Ishikawa (cell line): ENCODE measurements around the gene KCTD11.

Experiments
- CEBPB ChIP-seq: IDR thresholded peaks from 2 replicates; pipeline ENCODE4 v1.6.1; 2012
- EGR1 ChIP-seq: IDR thresholded peaks from 2 replicates; pipeline ENCODE4 v1.6.1; 2012
- EP300 ChIP-seq: IDR thresholded peaks from 2 replicates; pipeline ENCODE4 v1.6.1; 2012; ENCODE audit warnings: borderline replicate concordance
- RAD21 ChIP-seq: IDR thresholded peaks from 2 replicates; pipeline ENCODE4 v1.6.1; 2012; ENCODE audit warnings: low read depth
- REST ChIP-seq: IDR thresholded peaks from 2 replicates; pipeline ENCODE4 v1.6.1; 2012; ENCODE audit warnings: low read depth, mild to moderate bottlenecking
- USF1 ChIP-seq: IDR thresholded peaks from 2 replicates; pipeline ENCODE4 v1.6.1; 2012
- YY1 ChIP-seq: IDR thresholded peaks from 2 replicates; pipeline ENCODE4 v1.6.1; 2012; ENCODE audit warnings: low read depth
- ZBTB7A ChIP-seq: IDR thresholded peaks from 2 replicates; pipeline ENCODE4 v1.6.1; 2012; ENCODE audit warnings: low read depth
- TF ChIP-seq, protein P1 (sequence below): IDR thresholded peaks from 2 replicates; pipeline ENCODE4 v1.6.1; 2012

DNA sequence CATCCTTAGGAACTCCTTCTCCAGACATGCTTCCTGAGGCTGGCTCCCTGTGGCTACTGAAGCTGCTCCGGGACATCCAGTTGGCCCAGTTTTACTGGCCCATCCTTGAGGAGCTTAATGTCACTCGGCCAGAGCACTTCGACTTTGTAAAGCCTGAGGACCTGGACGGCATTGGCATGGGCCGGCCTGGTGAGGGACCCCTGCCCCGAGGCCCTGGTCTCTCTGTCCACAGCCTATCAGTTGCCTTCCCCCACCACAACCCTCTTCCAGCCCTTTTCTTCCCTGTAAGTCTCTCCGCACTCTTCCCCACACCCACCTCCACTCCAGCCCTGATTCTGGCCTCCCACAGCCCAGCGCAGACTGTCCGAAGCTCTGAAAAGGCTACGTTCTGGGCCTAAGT is 30.9 kb downstream of the KCTD11 start:
- TF ChIP-seq REST (no peak), EP300 (no peak), CEBPB (no peak), ZBTB7A (no peak), YY1 (no peak), USF1 (no peak), RAD21 (no peak), EGR1 (no peak)
- TF ChIP-seq, protein P1, sequence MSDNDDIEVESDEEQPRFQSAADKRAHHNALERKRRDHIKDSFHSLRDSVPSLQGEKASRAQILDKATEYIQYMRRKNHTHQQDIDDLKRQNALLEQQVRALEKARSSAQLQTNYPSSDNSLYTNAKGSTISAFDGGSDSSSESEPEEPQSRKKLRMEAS, result no peak
